GM12878 (cell line): ENCODE data around the gene PHACTR3. TPM values are rescaled to one million over a fixed set of nuclear protein-coding genes. Genes with fewer than 3 reads are reported as not detected.

Source experiments
- ATAC-seq: fragments of 200-7000 bp; cut with Tn5 transposase; 3 replicates; pipeline ENCODE4 v1.9.1; 2020; ENCODE audit warnings: mild to moderate bottlenecking, moderate library complexity
- BruUV-seq: library from RNA; stranded (reverse); fragments of 400-500 nt; replicated peaks from 2 replicates; lab custom pipeline; 2021; lab: Mats Ljungman, UMichigan
- CTCF ChIA-PET: fragments of 300-600 bp; sonication (Branson Sonifier 250); formaldehyde crosslinking; extraction: SDS; loops from one replicate; lab custom pipeline; 2021; ENCODE audit warnings: inconsistent platforms; lab: Yijun Ruan, JAX
- POLR2A ChIA-PET: fragments of 350-600 bp; formaldehyde crosslinking; extraction: SDS; loops from one replicate; lab custom pipeline; 2021; ENCODE audit warnings: inconsistent platforms; lab: Charles Lee
- RAD21 ChIA-PET: fragments of 300-600 bp; sonication (Branson Sonifier 250); formaldehyde crosslinking; loops from one replicate; lab custom pipeline; 2023; ENCODE audit warnings: antibody characterized with exemption; ENCODE audit not compliant: unreplicated experiment; lab: Charles Lee
- SMC1A ChIA-PET: fragments of 300-600 bp; sonication (Branson Sonifier 250); formaldehyde crosslinking; loops from one replicate; lab custom pipeline; 2023; ENCODE audit not compliant: unreplicated experiment, uncharacterized antibody; lab: Charles Lee
- DNase-seq: peaks from one replicate; pipeline ENCODE4 v3.0.0-alpha.2; 2011; ENCODE audit warnings: low read depth, low spot score
- FAIRE-seq: peaks from 3 replicates; lab custom pipeline; 2011; peaks lifted over from hg19 to GRCh38; lab: Jason Lieb, UNC
- H2AFZ ChIP-seq: 2 replicates; pipeline ENCODE4 v1.6.0; 2011; ENCODE audit warnings: low read depth, low read length, control low read depth; ENCODE audit not compliant: control insufficient read depth
- H3K27ac ChIP-seq: 2 replicates; pipeline ENCODE4 v1.5.1; 2011; ENCODE audit warnings: control low read depth; ENCODE audit not compliant: control insufficient read depth, insufficient read depth
- H3K27me3 ChIP-seq, 2 experiments: replicated peaks in 1 of 2; 2 replicates each; pipeline versions ENCODE4 v1.6.0 to v1.6.1; 2011; ENCODE audit warnings: low read length in 1 of 2; ENCODE audit not compliant: control insufficient read depth in 2 of 2, insufficient read depth in 2 of 2
- H3K36me3 ChIP-seq, 2 experiments: 2 replicates each; pipeline ENCODE4 v1.5.1; 2011; ENCODE audit warnings: low read length in 1 of 2; ENCODE audit not compliant: control insufficient read depth in 2 of 2, insufficient read depth in 2 of 2
- H3K4me1 ChIP-seq: 2 replicates; pipeline ENCODE4 v1.6.1; 2011; ENCODE audit warnings: mild to moderate bottlenecking, low read length, moderate library complexity, mixed read lengths; ENCODE audit not compliant: control insufficient read depth, insufficient read depth
- H3K4me2 ChIP-seq: 2 replicates; pipeline ENCODE4 v1.6.0; 2011; ENCODE audit warnings: control low read depth; ENCODE audit not compliant: control insufficient read depth, insufficient read depth
- H3K4me3 ChIP-seq: fragments of 200-600 bp; sonication (generic); 2 replicates; pipeline ENCODE4 v1.5.1; 2016
- H3K79me2 ChIP-seq: 2 replicates; pipeline ENCODE4 v1.6.0; 2011; ENCODE audit warnings: low read length; ENCODE audit not compliant: control insufficient read depth, insufficient read depth
- H3K9ac ChIP-seq: 2 replicates; pipeline ENCODE4 v1.8.0; 2011; ENCODE audit warnings: low read length, control low read depth, mixed read lengths; ENCODE audit not compliant: control insufficient read depth, insufficient read depth
- H3K9me3 ChIP-seq: replicated peaks from 3 replicates; pipeline ENCODE4 v1.5.1; 2011; ENCODE audit warnings: mild to moderate bottlenecking, low read length; ENCODE audit not compliant: control insufficient read depth, insufficient read depth
- H4K20me1 ChIP-seq: 2 replicates; pipeline ENCODE4 v1.6.0; 2011; ENCODE audit not compliant: control insufficient read depth, insufficient read depth
- ASH2L ChIP-seq: fragments of 300-600, 200-600 bp; sonication (generic); IDR thresholded peaks from 2 replicates; pipeline ENCODE4 v1.6.1; 2017; ENCODE audit warnings: low read depth, mild to moderate bottlenecking, borderline replicate concordance
- BACH1 ChIP-seq: fragments of 450-650 bp; IDR thresholded peaks from 2 replicates; pipeline ENCODE4 v1.6.1; 2017; ENCODE audit warnings: mild to moderate bottlenecking, borderline replicate concordance
- CBFB ChIP-seq: IDR thresholded peaks from 2 replicates; pipeline ENCODE4 v1.6.1; 2016; ENCODE audit warnings: antibody characterized with exemption, low read depth
- E4F1 ChIP-seq: fragments of 450-650 bp; IDR thresholded peaks from 2 replicates; pipeline ENCODE4 v1.6.1; 2018; ENCODE audit warnings: borderline replicate concordance, mild to moderate bottlenecking; ENCODE audit not compliant: partially characterized antibody
- EED ChIP-seq: sonication (generic); IDR thresholded peaks from 2 replicates; pipeline ENCODE4 v1.6.1; 2016; ENCODE audit warnings: antibody characterized with exemption, low read depth
- EP300 ChIP-seq, 2 experiments: fragments of 150-350 bp in 1 of 2; IDR thresholded peaks; 2 replicates each; pipeline ENCODE4 v1.6.1; 2011 to 2012; ENCODE audit warnings: low read depth in 2 of 2, low read length in 2 of 2, borderline replicate concordance in 1 of 2, improper control_type of control experiment in 1 of 2, inconsistent platforms in 1 of 2; ENCODE audit not compliant: control insufficient read depth in 1 of 2
- FOXK2 ChIP-seq: fragments of 450-650 bp; IDR thresholded peaks from 2 replicates; pipeline ENCODE4 v1.6.1; 2017; ENCODE audit warnings: mild to moderate bottlenecking, moderate library complexity
- JUND ChIP-seq: IDR thresholded peaks from 2 replicates; pipeline ENCODE4 v1.6.1; 2012; ENCODE audit warnings: low read depth, mild to moderate bottlenecking, low read length, improper control_type of control experiment, moderate library complexity
- NFXL1 ChIP-seq: fragments of 450-650 bp; IDR thresholded peaks from 2 replicates; pipeline ENCODE4 v1.6.1; 2017; ENCODE audit warnings: antibody characterized with exemption, mild to moderate bottlenecking, borderline replicate concordance
- RAD21 ChIP-seq: IDR thresholded peaks from 2 replicates; pipeline ENCODE4 v1.6.1; 2011; ENCODE audit warnings: mild to moderate bottlenecking, low read depth, low read length, moderate library complexity; ENCODE audit not compliant: insufficient read depth
- REST ChIP-seq: IDR thresholded peaks from 2 replicates; pipeline ENCODE4 v1.6.1; 2012; ENCODE audit warnings: mild to moderate bottlenecking, low read depth, low read length
- RUNX3 ChIP-seq: IDR thresholded peaks from 2 replicates; pipeline ENCODE4 v1.6.1; 2012; ENCODE audit warnings: low read length, inconsistent platforms
- SIN3A ChIP-seq: IDR thresholded peaks from 2 replicates; pipeline ENCODE4 v1.6.1; 2012; ENCODE audit warnings: low read depth, low read length, improper control_type of control experiment
- STAT1 ChIP-seq: fragments of 450-650 bp; conservative IDR thresholded peaks from 2 replicates; pipeline ENCODE4 v1.6.1; 2014; ENCODE audit warnings: antibody characterized with exemption, mild to moderate bottlenecking
- ZBTB40 ChIP-seq: fragments of 450-650 bp; IDR thresholded peaks from 2 replicates; pipeline ENCODE4 v1.6.1; 2016; ENCODE audit warnings: mild to moderate bottlenecking, moderate library complexity, borderline replicate concordance
- WGBS: methylation state at CpG from one replicate; pipeline ENCODE4 v1.1.6; 2016; ENCODE audit warnings: low lambda C conversion rate; ENCODE audit not compliant: insufficient replicate concordance, insufficient coverage; ENCODE audit errors: missing lambda C conversion rate; 5-methylcytosine and 5-hydroxymethylcytosine counted together
- in situ Hi-C: fragments of 300-500 bp; cut with MboI; formaldehyde crosslinking; loops from 9 replicates; pipeline ENCODE4 v1.14.3; 2018; ENCODE audit warnings: mixed read lengths
- intact Hi-C: fragments of 100-400 bp; cut with micrococcal nuclease; formaldehyde crosslinking; loops from one replicate; pipeline ENCODE4 v1.14.2; 2022; ENCODE audit not compliant: unreplicated experiment
- polyA plus RNA-seq, 11 experiments: library from polyadenylated mRNA; depleted of rRNA in 4 of 11; unstranded in 6 of 11; stranded (reverse) in 5 of 11; fragments of >200 nt; fragmentation: Nextera tagmentation in 4 of 11; fragmentation: Illumina TruSeq in 1 of 11; extraction: Ambion mirVana in 4 of 11; extraction: Trizol in 1 of 11; gene quantifications; 1 replicate in 1 of 11; 2 replicates in 10 of 11; pipeline versions ENCODE4 v1.2.1 to v1.2.3, GENCODE V29; 2011 to 2016; ENCODE audit warnings: inconsistent platforms in 2 of 11, missing spikeins in 2 of 11, low read depth in 1 of 11
- total RNA-seq, 4 experiments: library from RNA; depleted of rRNA in 3 of 4; stranded (reverse); fragments of >200 nt in 3 of 4; fragmentation: Illumina TruSeq in 1 of 4; extraction: Trizol in 1 of 4; gene quantifications; 2 replicates each; pipeline versions ENCODE4 v1.2.1 to v1.2.3, GENCODE V29; 2013 to 2021

PHACTR3 gene
- total and polyA plus RNA-seq, 10 of the 15 experiments (the other 5 are each of a cell fraction or from before 2014, with no cell fraction given) = 0.17 to 2.7 (median 0.27) TPM; not detected in 1

GRCh38 chr20:59586613-59587012, 17.7 kb upstream of the PHACTR3 start:
- H3K9me3 ChIP-seq = no peaks in the 10 kb centered on the region
- H3K9ac ChIP-seq = no peak overlapping the region
- H3K27ac ChIP-seq = no peak overlapping the region
- RAD21 ChIA-PET = no interaction called here
- 17% methylated on average over 6 of the region's 6 CpGs for WGBS
- H3K36me3 ChIP-seq = no peaks in the 10 kb centered on the region
- SMC1A ChIA-PET = no interaction called here
- FAIRE-seq (no peak), ATAC-seq (no peak), DNase-seq (no peak)
- H3K79me2 ChIP-seq = no peaks in the 10 kb centered on the region
- H2AFZ ChIP-seq = no peak overlapping the region
- in situ Hi-C loops (no loop called here), intact Hi-C loops (no loop called here)
- CTCF ChIA-PET = no interaction called here
- H3K4me3 ChIP-seq = no peak overlapping the region
- POLR2A ChIA-PET = no interaction called here
- no peak overlapping the region for H3K4me2 ChIP-seq
- BruUV-seq = no TSS peak
- H3K27me3 ChIP-seq = no peaks in the 10 kb centered on the region; a peak in 1 of 4 replicates
- H3K4me1 ChIP-seq = no peaks in the 10 kb centered on the region
- H4K20me1 ChIP-seq = no peaks in the 10 kb centered on the region
- TF ChIP-seq SIN3A = no peak
- TF ChIP-seq BACH1 = no peak
- TF ChIP-seq REST = no peak
- TF ChIP-seq CBFB = no peak
- no peak for TF ChIP-seq EED
- no peak for TF ChIP-seq E4F1
- no peak for TF ChIP-seq NFXL1
- no peak for TF ChIP-seq JUND
- no peak for TF ChIP-seq RAD21
- TF ChIP-seq RUNX3 = no peak
- no peak for TF ChIP-seq FOXK2
- TF ChIP-seq STAT1 = no peak
- no peak for TF ChIP-seq ASH2L
- no peak for TF ChIP-seq EP300 (IDR thresholded peaks at IDR 0.05; ENCODE audit: borderline replicate concordance in 1 of 2, control insufficient read depth in 1 of 2, low read depth in 2 of 2, low read length in 2 of 2)
- no peak for TF ChIP-seq ZBTB40
